Right atrium auricular region (tissue), 2 donors: Measurements from ENCODE around the gene ZBTB48. TPM values are rescaled to one million over a fixed set of nuclear protein-coding genes. Genes with fewer than 3 reads are reported as not detected.
A peak's percentile ranks its signal among the peaks of the same experiment; 100 is the strongest.

Experiments used
- DNase-seq: peaks from one replicate; pipeline ENCODE4 v3.0.0-alpha.2; 2019; ENCODE audit warnings: low spot score
- H3K27ac ChIP-seq, 2 donors: fragments of 200-600 bp; sonication (generic); 1 replicate in 1 of 2; 2 replicates in 1 of 2; pipeline ENCODE4 v1.5.1; 2016 to 2019
- H3K27me3 ChIP-seq, 2 donors: fragments of 200-600 bp; sonication (generic); one replicate each; pipeline versions ENCODE4 v1.5.1 to v1.6.0; 2017 to 2019
- H3K36me3 ChIP-seq: fragments of 200-600 bp; sonication (generic); one replicate; pipeline ENCODE4 v1.5.1; 2016
- H3K4me1 ChIP-seq, 2 donors: fragments of 200-600 bp; sonication (generic); one replicate each; pipeline versions ENCODE4 v1.5.1 to v1.6.0; 2017 to 2019
- H3K4me3 ChIP-seq, 2 donors: fragments of 200-600 bp; sonication (generic); 1 replicate in 1 of 2; 2 replicates in 1 of 2; pipeline ENCODE4 v1.5.1; 2017 to 2019; ENCODE audit warnings: mild to moderate bottlenecking in 1 of 2, moderate library complexity in 1 of 2
- H3K9me3 ChIP-seq, 2 donors: fragments of 200-600 bp; sonication (generic); one replicate each; pipeline ENCODE4 v1.5.1; 2019
- CTCF ChIP-seq, 2 donors: fragments of 200-600 bp; sonication (generic); IDR thresholded peaks; one replicate each; pipeline ENCODE4 v1.5.1; 2019; ENCODE audit warnings: antibody characterized with exemption in 2 of 2
- total RNA-seq, 2 donors: library from RNA; depleted of rRNA; stranded (reverse); fragments of >200 nt; gene quantifications; one replicate each; pipeline ENCODE4 v1.1.0, GENCODE V29; 2016

The ZBTB48 gene
- total RNA-seq, 2 donors from 2014 or later: 4.0 to 9.0 TPM

- H3K27ac ChIP-seq: no peak overlapping the region
- TF ChIP-seq CTCF (IDR thresholded peaks at IDR 0.05): no peak
Observed at GRCh38 chr1:6630027-6630426, 50.2 kb downstream of the ZBTB48 start.

GRCh38 chr1:6631058-6631457 lies 51.3 kb downstream of the ZBTB48 start:
- H3K27me3 ChIP-seq: no peaks in the 10 kb centered on the region
- no peak overlapping the region for H3K27ac ChIP-seq
- H3K4me1 ChIP-seq: peaks cover 0 to 13% of the 10 kb centered on the region in 2 donors
- H3K4me3 ChIP-seq: no peak overlapping the region
- DNase-seq: no peak
- no peak for TF ChIP-seq CTCF (IDR thresholded peaks at IDR 0.05)
- peaks cover 68% of the 10 kb centered on the region for H3K36me3 ChIP-seq
- no peaks in the 10 kb centered on the region for H3K9me3 ChIP-seq

More at GRCh38 chr1:6630027-6630426, 50.2 kb downstream of the ZBTB48 start:
- Histone ChIP-seq H3K27me3 (no peaks in the 10 kb centered on the region), H3K9me3 (no peaks in the 10 kb centered on the region), H3K36me3 (peaks cover 59% of the 10 kb centered on the region), H3K4me1 (peaks cover 0 to 16% of the 10 kb centered on the region in 2 donors), H3K4me3 (no peak overlapping the region)
- no peak for DNase-seq

- no peak for TF ChIP-seq CTCF (IDR thresholded peaks at IDR 0.05)
- Histone ChIP-seq H3K36me3 (peaks cover 86% of the 10 kb centered on the region), H3K27me3 (no peaks in the 10 kb centered on the region), H3K4me3 (no peak overlapping the region), H3K9me3 (no peaks in the 10 kb centered on the region), H3K4me1 (no peaks in the 10 kb centered on the region), H3K27ac (no peak overlapping the region)
- no peak for DNase-seq
Observed at GRCh38 chr1:6632588-6633514, 53.1 kb downstream of the ZBTB48 start.

- peak; percentile 37 to 68 for TF ChIP-seq CTCF (IDR thresholded peaks at IDR 0.05)
- Histone ChIP-seq H3K27ac (no peak overlapping the region), H3K36me3 (peaks cover 82% of the 10 kb centered on the region), H3K27me3 (no peaks in the 10 kb centered on the region), H3K4me3 (no peak overlapping the region), H3K9me3 (no peaks in the 10 kb centered on the region), H3K4me1 (no peaks in the 10 kb centered on the region)
- no peak for DNase-seq
Observed at GRCh38 chr1:6634371-6635052, 54.7 kb downstream of the ZBTB48 start.

- Histone ChIP-seq H3K27me3 (no peaks in the 10 kb centered on the region), H3K36me3 (peaks cover 82% of the 10 kb centered on the region), H3K4me3 (no peak overlapping the region), H3K4me1 (no peaks in the 10 kb centered on the region), H3K27ac (no peak overlapping the region), H3K9me3 (no peaks in the 10 kb centered on the region)
- DNase-seq: no peak
- no peak for TF ChIP-seq CTCF (IDR thresholded peaks at IDR 0.05)
Observed at GRCh38 chr1:6635161-6635909, 55.5 kb downstream of the ZBTB48 start.
